ENCODE data around the gene FLNA.

GRCh38 chrX:154350429-154351182 is 23.8 kb downstream of the FLNA start:
- no peak for TF ChIP-seq CTCF (conservative IDR thresholded peaks at IDR 0.05 in 1 of 2, IDR thresholded peaks at IDR 0.05 in 1 of 2; ENCODE audit: extremely low read depth in 1 of 2, insufficient read depth in 1 of 2, low read depth in 1 of 2, low read length in 2 of 2)
- no peak for TF ChIP-seq EZH2 (IDR thresholded peaks at IDR 0.05; ENCODE audit: borderline replicate concordance, low read length)

Measured in mammary epithelial cell (primary cell).